Sigmoid colon (tissue), 4 donors: Measurements from ENCODE around the gene BRAF.

Experiments used
- CTCF ChIP-seq, 4 experiments: fragments of 450-650 bp in 3 of 4; fragments of 200-600 bp in 1 of 4; IDR thresholded peaks; one replicate each; pipeline ENCODE4 v1.5.1; 2016 to 2019; ENCODE audit warnings: antibody characterized with exemption in 4 of 4, mild to moderate bottlenecking in 3 of 4, moderate library complexity in 2 of 4
- EP300 ChIP-seq, 4 donors: sonication (generic); formaldehyde crosslinking; IDR thresholded peaks; one replicate each; pipeline ENCODE4 v1.6.1; 2017; ENCODE audit warnings: antibody characterized with exemption in 4 of 4

GRCh38 chr7:140707132-140707531 lies 217.6 kb downstream of the BRAF start:
- TF ChIP-seq EP300 (IDR thresholded peaks at IDR 0.05) (no peak), CTCF (IDR thresholded peaks at IDR 0.05) (no peak)
